NCI-H510A treated with DMSO at 0.1 percent for 48 hours (cell line): ENCODE measurements around the gene FAM117B.
"Not testable (repeated sequence)": the region's sequence is repeated elsewhere in the genome, so short reads cannot be mapped to it uniquely, and the experiment has no call there.

Source experiments
- DNase-seq: peaks from one replicate; lab custom pipeline; 2025; lab: John Stamatoyannopoulos, UW

Gene FAM117B

DNA sequence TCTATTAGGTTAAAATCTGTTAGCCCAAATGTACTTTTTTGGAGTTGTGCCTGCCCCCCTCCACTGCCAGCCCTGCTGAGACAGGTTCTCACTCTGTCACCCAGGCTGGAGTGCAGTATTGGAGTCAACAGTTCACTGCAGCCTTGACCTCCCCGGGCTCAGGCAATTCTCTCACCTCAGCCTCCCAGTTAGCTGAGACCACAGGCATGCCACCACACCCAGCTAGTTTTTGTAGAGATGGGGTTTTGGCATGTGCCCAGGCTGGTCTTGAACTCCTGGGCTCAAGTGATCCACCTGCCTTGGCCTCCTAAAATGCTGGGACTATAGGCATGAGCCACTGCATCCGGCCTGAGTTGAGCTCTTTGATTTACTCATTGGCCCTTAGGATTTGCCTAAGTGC, 126.1 kb downstream of the FAM117B start:
- DNase-seq, result no peak

GRCh38 chr2:202762556-202762955, 127.8 kb downstream of the FAM117B start:
- no peak for DNase-seq

- no peak for DNase-seq
Measured at GRCh38 chr2:202763916-202764315, 129.1 kb downstream of the FAM117B start.

DNA sequence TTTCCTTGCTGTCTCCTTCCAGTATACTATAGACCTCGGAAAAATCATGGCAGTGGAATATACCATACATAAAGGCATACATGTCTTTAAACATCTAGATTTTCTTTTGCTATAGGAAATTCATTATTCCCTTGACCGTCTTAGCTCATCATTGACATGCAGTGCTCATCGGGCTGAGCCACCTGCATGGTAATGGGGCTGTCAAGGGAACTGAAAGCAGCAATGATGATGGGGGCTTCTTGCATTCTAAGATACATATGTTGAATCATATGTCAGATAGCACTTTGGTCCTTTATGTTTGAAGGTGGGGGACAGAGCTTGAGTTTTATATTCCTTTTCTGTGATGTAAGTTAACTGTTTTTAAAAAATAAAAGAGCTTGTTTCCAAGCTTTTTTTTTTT, 130.2 kb downstream of the FAM117B start:
- DNase-seq, result no peak

DNA sequence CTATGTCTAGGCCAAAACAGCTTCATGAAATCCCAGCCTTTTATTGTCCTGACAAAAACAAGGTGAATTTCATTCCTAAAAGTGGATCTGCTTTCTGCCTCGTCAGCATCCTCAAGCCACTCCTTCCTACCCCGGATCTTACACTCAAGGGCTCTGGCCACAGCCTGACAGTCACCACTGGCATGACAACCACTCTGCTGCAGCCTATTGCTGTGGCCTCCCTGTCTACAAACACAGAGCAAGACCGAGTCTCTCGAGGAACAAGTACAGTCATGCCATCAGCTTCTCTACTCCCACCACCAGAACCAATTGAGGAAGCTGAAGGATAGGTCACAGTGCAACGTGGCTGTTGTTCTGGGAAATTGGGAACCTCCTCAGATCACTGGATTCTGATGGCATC, 130.7 kb downstream of the FAM117B start:
- no peak for DNase-seq

- no peak for DNase-seq
Measured at GRCh38 chr2:202768273-202768672, 133.5 kb downstream of the FAM117B start.

GRCh38 chr2:202769201-202769600, 134.4 kb downstream of the FAM117B start:
- no peak for DNase-seq

DNA sequence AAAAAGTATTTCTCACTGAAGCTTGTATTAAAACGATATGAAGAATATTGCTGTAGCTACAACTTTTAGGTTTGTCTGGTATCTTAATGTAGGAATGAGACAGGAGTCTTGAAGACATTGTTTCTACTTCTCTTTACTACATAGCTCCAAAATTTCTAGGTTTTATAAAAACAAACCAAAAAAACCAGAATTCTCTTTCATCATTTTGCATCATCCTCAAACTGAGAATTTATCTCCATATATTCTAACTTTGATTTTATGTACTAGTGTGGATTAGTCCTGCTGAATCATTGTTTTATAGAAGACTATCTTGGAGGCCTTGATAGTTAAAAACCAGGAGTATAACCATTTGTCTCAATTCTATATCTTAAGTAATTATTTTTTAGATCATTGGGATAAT, 136.6 kb downstream of the FAM117B start:
- DNase-seq, result no peak

DNA sequence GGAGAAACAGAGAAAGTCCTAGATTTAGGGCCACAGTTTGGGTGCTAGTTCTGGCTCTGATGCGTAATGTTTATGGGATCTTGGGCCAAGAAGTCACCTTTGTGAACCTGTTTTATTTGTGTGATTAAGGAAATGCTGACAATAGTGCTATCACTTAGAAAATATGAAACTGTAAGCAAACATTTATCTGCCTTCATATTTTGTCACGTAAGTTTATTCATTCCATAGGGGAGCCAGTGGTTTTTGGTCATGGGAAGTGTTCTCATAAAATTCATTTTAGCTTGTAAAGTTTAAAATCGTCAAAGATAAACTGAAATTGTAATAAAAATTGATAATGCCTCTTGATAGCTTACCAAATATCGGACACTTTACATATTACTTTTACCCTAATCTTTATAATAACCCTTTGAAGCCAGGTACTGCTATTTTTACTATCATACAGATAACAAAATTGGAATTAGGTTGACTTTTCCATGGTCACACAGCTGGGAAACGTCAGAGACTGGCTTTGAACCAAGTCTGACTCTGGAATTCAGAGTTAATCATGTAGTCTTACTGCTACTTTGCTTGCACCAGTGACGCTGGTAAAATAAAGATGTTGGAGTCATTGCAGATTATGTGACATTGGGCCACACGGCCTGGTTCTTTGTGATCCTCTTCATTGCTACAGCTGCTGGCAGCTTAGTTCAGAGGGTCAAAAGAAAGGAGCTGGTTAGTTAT, 137.1 kb downstream of the FAM117B start:
- DNase-seq, result no peak

DNA sequence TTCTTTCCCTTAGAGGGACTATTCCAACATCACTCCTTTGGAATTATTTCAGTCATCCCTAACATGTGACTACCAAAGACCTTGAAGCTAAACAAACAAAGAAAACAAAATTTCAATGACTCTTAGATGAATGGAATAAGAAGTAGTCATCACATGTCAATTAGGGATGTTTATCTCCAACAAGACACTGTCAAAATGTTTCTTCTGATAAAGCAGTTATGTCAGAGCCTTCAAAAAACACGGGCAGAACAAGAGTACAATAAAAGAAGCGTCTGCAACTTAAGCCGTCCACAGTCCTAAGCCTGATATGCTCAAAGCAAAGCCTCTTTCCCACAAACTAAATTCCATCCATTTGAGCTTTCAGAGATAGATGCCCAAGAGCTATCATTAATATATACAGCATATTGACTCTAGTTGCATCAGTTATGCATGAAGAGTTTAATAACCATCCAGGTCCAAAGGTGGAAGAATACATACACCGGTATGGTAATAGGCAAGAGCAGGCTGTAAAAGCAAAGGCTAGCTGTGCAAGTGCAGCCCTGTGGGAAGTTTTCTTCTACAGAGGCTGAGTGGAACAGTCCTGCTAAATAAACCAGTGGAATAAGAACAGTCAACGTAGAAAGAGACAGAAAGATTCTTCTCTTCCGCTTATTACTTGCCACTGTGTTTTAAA, 138.7 kb downstream of the FAM117B start:
- DNase-seq, result no peak

DNA sequence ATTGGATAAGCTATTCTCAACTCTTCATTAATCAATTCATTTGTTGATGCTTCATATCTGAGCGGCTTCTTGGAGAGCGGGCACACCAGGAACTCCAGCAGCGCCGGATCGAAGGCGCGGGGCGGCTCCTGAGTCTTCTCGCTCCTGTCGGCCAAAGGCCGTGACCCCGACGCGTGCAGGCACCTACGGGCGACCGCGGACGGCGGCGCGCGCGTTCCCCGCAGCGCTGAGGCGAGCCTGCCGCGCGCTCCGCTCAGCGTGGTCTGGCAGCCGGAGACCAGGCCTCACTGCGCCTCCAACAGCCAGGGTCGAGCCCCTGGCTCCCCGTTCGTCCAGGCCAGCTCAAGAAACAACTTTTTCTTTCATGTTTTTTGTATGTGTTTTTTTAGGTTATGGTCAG, 139.3 kb downstream of the FAM117B start:
- DNase-seq, result no peak

GRCh38 chr2:202778217-202778616, 143.4 kb downstream of the FAM117B start:
- no peak for DNase-seq

GRCh38 chr2:202780514-202781021, 145.8 kb downstream of the FAM117B start:
- DNase-seq, result no peak

GRCh38 chr2:202782940-202783558, 148.3 kb downstream of the FAM117B start:
- DNase-seq, result no peak

GRCh38 chr2:202786842-202787241, 152.1 kb downstream of the FAM117B start:
- DNase-seq, result no peak

GRCh38 chr2:202790676-202791075, 155.9 kb downstream of the FAM117B start:
- no peak for DNase-seq

DNA sequence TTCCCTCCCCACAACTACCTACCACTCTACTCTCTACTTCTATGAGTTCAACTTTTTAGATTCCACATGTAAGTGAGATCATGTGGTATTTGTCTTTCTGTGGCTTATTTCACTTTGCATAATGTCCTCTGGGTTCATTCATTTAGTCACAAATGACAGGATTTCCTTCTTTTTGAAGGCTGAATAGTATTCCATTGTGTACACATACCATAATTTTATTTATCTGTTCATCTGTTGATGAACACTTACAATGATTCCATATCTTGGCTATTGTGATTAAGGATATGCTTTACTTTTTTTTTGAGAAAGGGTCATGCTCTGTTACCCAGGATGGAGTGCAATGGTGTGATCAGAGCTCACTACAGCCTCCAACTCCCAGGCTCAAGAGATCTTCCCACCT, 163.2 kb downstream of the FAM117B start:
- DNase-seq, result no peak

DNA sequence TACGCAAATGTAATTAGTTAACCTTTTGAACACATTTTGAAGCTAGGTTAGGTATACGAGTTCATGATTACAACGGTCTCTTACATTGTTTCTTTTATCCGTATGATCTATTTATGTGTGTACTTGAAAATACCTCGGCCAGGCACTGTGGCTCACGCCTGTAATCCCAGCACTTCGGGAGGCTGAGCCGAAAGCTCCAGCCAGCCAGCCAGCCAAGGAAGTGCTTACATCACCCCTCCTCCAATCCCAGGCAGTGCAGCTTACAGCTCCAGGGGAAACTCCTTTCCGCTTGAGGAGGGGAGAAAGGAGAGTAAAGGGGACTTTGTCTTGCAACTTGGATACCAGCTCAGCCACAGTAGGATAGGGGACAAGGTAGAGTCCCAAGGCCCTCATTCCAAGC, 171.1 kb downstream of the FAM117B start:
- not testable (repeated sequence) for DNase-seq

- DNase-seq, result not testable (repeated sequence)
Measured at GRCh38 chr2:202807431-202808138, 172.8 kb downstream of the FAM117B start.

- no peak for DNase-seq
Measured at GRCh38 chr2:202808754-202809153, 174.0 kb downstream of the FAM117B start.

- DNase-seq, result no peak
Measured at GRCh38 chr2:202813387-202813786, 178.6 kb downstream of the FAM117B start.

GRCh38 chr2:202814226-202814625, 179.5 kb downstream of the FAM117B start:
- DNase-seq, result no peak
